Left lung (tissue), 10 donors: ENCODE results near the gene SMOC1. TPM values are rescaled to one million over a fixed set of nuclear protein-coding genes. Genes with fewer than 3 reads are reported as not detected.

Source experiments
- ATAC-seq: fragments of 200-7000 bp; cut with Tn5 transposase; one replicate; pipeline ENCODE4 v1.9.1; 2020; ENCODE audit warnings: moderate library complexity
- DNase-seq, 4 donors: peaks; one replicate each; pipeline ENCODE4 v3.0.0-alpha.2; 2013 to 2020
- H3K27ac ChIP-seq, 2 donors: fragments of 200-600 bp; sonication (generic) in 1 of 2; one replicate each; pipeline versions ENCODE4 v1.5.0 to v1.8.0; 2020 to 2021
- H3K27me3 ChIP-seq, 2 donors: fragments of 200-600 bp; sonication (generic) in 1 of 2; one replicate each; pipeline versions ENCODE4 v1.5.0 to v1.8.0; 2020 to 2021
- H3K36me3 ChIP-seq, 2 donors: fragments of 200-600 bp; sonication (generic) in 1 of 2; one replicate each; pipeline versions ENCODE4 v1.5.0 to v1.8.0; 2020 to 2021
- H3K4me1 ChIP-seq, 2 donors: fragments of 200-600 bp; one replicate each; pipeline ENCODE4 v1.8.0; 2021
- H3K4me3 ChIP-seq, 2 donors: fragments of 200-600 bp; sonication (generic) in 1 of 2; one replicate each; pipeline versions ENCODE4 v1.5.0 to v1.8.0; 2020 to 2021; ENCODE audit warnings: mild to moderate bottlenecking in 1 of 2
- H3K9me3 ChIP-seq, 2 donors: fragments of 200-600 bp; sonication (generic) in 1 of 2; one replicate each; pipeline versions ENCODE4 v1.5.0 to v1.8.0; 2020 to 2021
- CTCF ChIP-seq, 2 donors: fragments of 200-600 bp; sonication (generic) in 1 of 2; IDR thresholded peaks; one replicate each; pipeline versions ENCODE4 v1.5.0 to v1.8.0; 2021; ENCODE audit warnings: antibody characterized with exemption in 2 of 2
- intact Hi-C, 2 donors: fragments of 100-400 bp; cut with DNase I; formaldehyde crosslinking; loops; one replicate each; pipeline versions ENCODE4 v1.11.2 to v1.14.2; 2022
- polyA plus RNA-seq, 6 donors: library from polyadenylated mRNA; unstranded; fragments of 120-200 nt; gene quantifications; one replicate each; pipeline ENCODE4 v1.2.1, GENCODE V29; 2013; ENCODE audit not compliant: insufficient read length in 6 of 6
- total RNA-seq, 2 donors: library from RNA; stranded (reverse); fragmentation: NEBNext Ultra II Directional; extraction: Animal tissue kit (Norgen Biotek cat#: 25700); gene quantifications; one replicate each; pipeline ENCODE4 v1.2.1, GENCODE V29; 2021
- donor health status: DM: no; HTN: yes; CAD: no.
- donor health status: DM: no; HTN: no; CAD: no.

Gene SMOC1
- total and polyA plus RNA-seq, 8 donors, result 0.20 to 2.3 (median 1.4) TPM

GRCh38 chr14:69948351-69948750 lies 69.1 kb downstream of the SMOC1 start:
- intact Hi-C loops, result no loop called here
- H3K36me3 ChIP-seq, result no peaks in the 10 kb centered on the region

GRCh38 chr14:69951263-69951662 lies 72.0 kb downstream of the SMOC1 start:
- no peak for ATAC-seq
- Histone ChIP-seq H3K27ac (no peak overlapping the region), H3K9me3 (peaks cover 0 to under 1% of the 10 kb centered on the region in 2 donors), H3K36me3 (no peaks in the 10 kb centered on the region), H3K27me3 (peaks cover 0 to 20% of the 10 kb centered on the region in 2 donors), H3K4me1 (no peaks in the 10 kb centered on the region), H3K4me3 (no peak overlapping the region)
- DNase-seq, result no peak
- no peak for TF ChIP-seq CTCF (IDR thresholded peaks at IDR 0.05)
- intact Hi-C loops, result loop anchor here in 1 of 2 donors (10.0 kb wide), 1 partner anchor 614 kb away; no protein-coding TSS in a partner anchor

More at GRCh38 chr14:69948351-69948750, 69.1 kb downstream of the SMOC1 start:
- DNase-seq (no peak), ATAC-seq (no peak)
- Histone ChIP-seq H3K4me3 (no peak overlapping the region), H3K27me3 (peaks cover 0 to 17% of the 10 kb centered on the region in 2 donors), H3K9me3 (peaks cover 0 to 22% of the 10 kb centered on the region in 2 donors), H3K27ac (no peak overlapping the region), H3K4me1 (no peaks in the 10 kb centered on the region)
- TF ChIP-seq CTCF (IDR thresholded peaks at IDR 0.05), result no peak

GRCh38 chr14:69951935-69952334 lies 72.7 kb downstream of the SMOC1 start:
- no peak for DNase-seq

GRCh38 chr14:69953266-69953915 lies 74.2 kb downstream of the SMOC1 start:
- Histone ChIP-seq H3K4me1 (no peaks in the 10 kb centered on the region), H3K4me3 (no peak overlapping the region), H3K27ac (no peak overlapping the region), H3K9me3 (no peaks in the 10 kb centered on the region), H3K36me3 (no peaks in the 10 kb centered on the region), H3K27me3 (peaks cover 0 to 20% of the 10 kb centered on the region in 2 donors)
- ATAC-seq, result no peak
- TF ChIP-seq CTCF (IDR thresholded peaks at IDR 0.05), result no peak
- intact Hi-C loops, result loop anchor here in 1 of 2 donors (10.0 kb wide), 1 partner anchor 611 kb away; no protein-coding TSS in a partner anchor
- DNase-seq, result no peak

More at GRCh38 chr14:69951935-69952334, 72.7 kb downstream of the SMOC1 start:
- intact Hi-C loops, result loop anchor here in 1 of 2 donors (10.0 kb wide), 1 partner anchor 613 kb away; no protein-coding TSS in a partner anchor
- H3K4me3 ChIP-seq, result no peak overlapping the region
- H3K36me3 ChIP-seq, result no peaks in the 10 kb centered on the region
- no peak overlapping the region for H3K27ac ChIP-seq
- no peak for TF ChIP-seq CTCF (IDR thresholded peaks at IDR 0.05)
- no peak for ATAC-seq
- no peaks in the 10 kb centered on the region for H3K9me3 ChIP-seq
- H3K4me1 ChIP-seq, result no peaks in the 10 kb centered on the region
- H3K27me3 ChIP-seq, result peaks cover 0 to 20% of the 10 kb centered on the region in 2 donors
